ENCODE data around the gene IPO11. TPM values are rescaled to one million over a fixed set of nuclear protein-coding genes. Genes with fewer than 3 reads are reported as not detected.
"Not testable (repeated sequence)": the region's sequence is repeated elsewhere in the genome, so short reads cannot be mapped to it uniquely, and the experiment has no call there.

Gene IPO11
- total and polyA plus RNA-seq, 12 donors = 7.8 to 39.3 (median 32.5) TPM

DNA sequence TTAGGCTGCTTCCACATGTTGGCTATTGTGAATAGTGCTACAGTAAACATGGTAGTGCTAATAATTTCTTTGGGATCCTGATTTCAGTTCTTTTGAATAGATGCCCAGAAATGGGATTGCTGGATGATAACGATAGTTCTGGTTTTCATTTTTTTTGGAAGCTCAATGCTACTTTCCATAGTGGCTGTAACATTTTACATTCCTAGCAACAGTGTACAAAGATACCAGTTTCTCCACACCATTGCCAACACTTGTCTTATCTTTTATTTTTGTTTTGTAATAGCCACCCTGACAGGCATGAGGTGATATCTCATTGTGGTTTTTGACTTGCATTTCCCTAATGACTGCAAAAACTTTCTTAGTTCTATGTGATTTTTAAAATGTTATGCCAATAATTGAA lies 97.2 kb downstream of the IPO11 start:
- ATAC-seq = no peak
- intact Hi-C loops (cut with DNase I) = no loop called here
- TF ChIP-seq, protein P1, sequence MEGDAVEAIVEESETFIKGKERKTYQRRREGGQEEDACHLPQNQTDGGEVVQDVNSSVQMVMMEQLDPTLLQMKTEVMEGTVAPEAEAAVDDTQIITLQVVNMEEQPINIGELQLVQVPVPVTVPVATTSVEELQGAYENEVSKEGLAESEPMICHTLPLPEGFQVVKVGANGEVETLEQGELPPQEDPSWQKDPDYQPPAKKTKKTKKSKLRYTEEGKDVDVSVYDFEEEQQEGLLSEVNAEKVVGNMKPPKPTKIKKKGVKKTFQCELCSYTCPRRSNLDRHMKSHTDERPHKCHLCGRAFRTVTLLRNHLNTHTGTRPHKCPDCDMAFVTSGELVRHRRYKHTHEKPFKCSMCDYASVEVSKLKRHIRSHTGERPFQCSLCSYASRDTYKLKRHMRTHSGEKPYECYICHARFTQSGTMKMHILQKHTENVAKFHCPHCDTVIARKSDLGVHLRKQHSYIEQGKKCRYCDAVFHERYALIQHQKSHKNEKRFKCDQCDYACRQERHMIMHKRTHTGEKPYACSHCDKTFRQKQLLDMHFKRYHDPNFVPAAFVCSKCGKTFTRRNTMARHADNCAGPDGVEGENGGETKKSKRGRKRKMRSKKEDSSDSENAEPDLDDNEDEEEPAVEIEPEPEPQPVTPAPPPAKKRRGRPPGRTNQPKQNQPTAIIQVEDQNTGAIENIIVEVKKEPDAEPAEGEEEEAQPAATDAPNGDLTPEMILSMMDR (IDR thresholded peaks at IDR 0.05) = no peak
- peaks cover 0 to 45% (median 0%) of the 10 kb centered on the region in 9 donors for H3K36me3 ChIP-seq
- H3K9me3 ChIP-seq = peaks cover 0 to 5% (median 0%) of the 10 kb centered on the region in 11 donors
- WGBS, 2 donors = 37 to 49% methylated on average over 1 of the region's 1 CpG
- no peaks in the 10 kb centered on the region for H3K27me3 ChIP-seq
- DNase-seq = no peak
- peaks cover 0 to 18% (median 0%) of the 10 kb centered on the region in 9 donors for H3K4me1 ChIP-seq
- no peak overlapping the region for H3K27ac ChIP-seq
- no peak overlapping the region for H3K4me3 ChIP-seq

DNA sequence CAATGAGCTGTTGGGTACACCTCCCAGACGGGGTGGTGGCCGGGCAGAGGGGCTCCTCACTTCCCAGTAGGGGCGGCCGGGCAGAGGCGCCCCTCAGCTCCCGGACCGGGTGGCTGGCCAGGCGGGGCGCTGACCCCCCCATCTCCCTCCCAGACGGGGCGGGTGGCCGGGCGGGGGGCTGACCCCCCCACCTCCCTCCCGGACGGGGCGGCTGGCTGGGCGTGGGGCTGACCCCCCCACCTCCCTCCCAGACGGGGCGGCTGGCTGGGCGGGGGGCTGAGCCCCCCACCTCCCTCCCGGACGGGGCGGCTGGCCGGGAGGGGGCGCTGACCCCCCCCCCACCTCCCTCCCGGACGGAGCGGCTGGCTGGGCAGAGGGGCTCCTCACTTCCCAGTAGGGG lies 100.5 kb downstream of the IPO11 start:
- H3K4me1 ChIP-seq = peaks cover 0 to 18% (median 0%) of the 10 kb centered on the region in 9 donors
- peak in 1 of 2 donors; percentile 16 for DNase-seq
- H3K4me3 ChIP-seq; H3K27me3 ChIP-seq; intact Hi-C loops (cut with DNase I); H3K9me3 ChIP-seq; ATAC-seq; H3K27ac ChIP-seq: not testable (repeated sequence)
- peaks cover 0 to 46% (median 0%) of the 10 kb centered on the region in 9 donors for H3K36me3 ChIP-seq
- WGBS, 2 donors = 96% methylated on average over 11 to 23 of the region's 28 CpGs

DNA sequence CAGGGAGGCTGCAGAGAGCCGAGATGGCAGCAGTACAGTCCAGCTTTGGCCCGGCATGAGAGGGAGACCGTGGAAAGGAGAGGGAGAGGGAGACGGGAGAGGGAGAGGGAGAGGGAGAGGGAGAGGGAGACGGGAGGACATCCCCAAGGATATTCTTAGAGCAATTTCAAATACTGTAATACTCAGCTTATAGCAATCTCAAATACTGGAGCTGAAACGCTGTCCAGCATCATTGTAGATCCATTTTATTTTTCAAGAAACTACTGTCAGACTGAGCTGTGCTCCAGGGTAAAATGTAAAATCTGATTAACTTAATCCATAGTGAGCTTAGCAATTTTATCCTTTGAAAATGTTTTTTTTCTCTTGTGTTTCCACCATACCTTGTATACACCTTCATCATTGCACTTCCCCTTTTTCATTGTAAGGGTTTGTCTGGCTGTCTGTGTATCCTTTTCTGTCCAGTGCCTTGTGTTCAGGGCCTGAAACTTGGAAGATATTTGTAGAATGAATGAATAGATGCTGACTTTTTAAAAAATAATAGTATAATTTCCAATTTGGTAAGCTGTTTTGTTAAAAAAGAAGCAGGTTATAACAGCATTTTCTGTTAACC lies 102.1 kb downstream of the IPO11 start:
- Histone ChIP-seq H3K4me3 (no peak overlapping the region), H3K9me3 (no peaks in the 10 kb centered on the region), H3K27ac (no peak overlapping the region), H3K36me3 (peaks cover 0 to 37% (median 0%) of the 10 kb centered on the region in 9 donors), H3K4me1 (peaks cover 0 to 16% (median 0%) of the 10 kb centered on the region in 9 donors), H3K27me3 (no peaks in the 10 kb centered on the region)
- DNase-seq (no peak), ATAC-seq (no peak)
- WGBS, 2 donors = 78 to 82% methylated on average over 2 to 5 of the region's 6 CpGs
- intact Hi-C loops (cut with DNase I) = no loop called here
- TF ChIP-seq, protein P1 (IDR thresholded peaks at IDR 0.05) = no peak

DNA sequence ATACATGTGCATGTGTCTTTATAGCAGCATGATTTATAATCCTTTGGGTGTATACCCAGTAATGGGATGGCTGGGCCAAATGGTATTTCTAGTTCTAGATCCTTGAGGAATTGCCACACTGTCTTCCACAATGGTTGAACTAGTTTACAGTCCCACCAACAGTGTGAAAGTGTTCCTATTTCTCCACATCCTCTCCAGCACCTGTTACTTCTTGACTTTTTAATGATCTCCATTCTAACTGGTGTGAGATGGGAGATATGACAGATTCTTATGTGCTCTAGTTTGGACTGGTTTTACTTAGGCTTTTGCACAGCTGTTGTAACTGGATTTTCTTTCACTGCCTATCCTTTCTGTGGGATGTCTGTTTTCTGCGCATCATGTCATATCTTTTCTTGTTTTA lies 108.2 kb downstream of the IPO11 start:
- H3K27ac ChIP-seq; DNase-seq; intact Hi-C loops (cut with DNase I); H3K4me3 ChIP-seq; H3K9me3 ChIP-seq; ATAC-seq; H3K4me1 ChIP-seq; H3K27me3 ChIP-seq: not testable (repeated sequence)
- 97% methylated on average over 1 of the region's 1 CpG for WGBS, 2 donors
- peaks cover 0 to 41% (median 0%) of the 10 kb centered on the region in 9 donors for H3K36me3 ChIP-seq

DNA sequence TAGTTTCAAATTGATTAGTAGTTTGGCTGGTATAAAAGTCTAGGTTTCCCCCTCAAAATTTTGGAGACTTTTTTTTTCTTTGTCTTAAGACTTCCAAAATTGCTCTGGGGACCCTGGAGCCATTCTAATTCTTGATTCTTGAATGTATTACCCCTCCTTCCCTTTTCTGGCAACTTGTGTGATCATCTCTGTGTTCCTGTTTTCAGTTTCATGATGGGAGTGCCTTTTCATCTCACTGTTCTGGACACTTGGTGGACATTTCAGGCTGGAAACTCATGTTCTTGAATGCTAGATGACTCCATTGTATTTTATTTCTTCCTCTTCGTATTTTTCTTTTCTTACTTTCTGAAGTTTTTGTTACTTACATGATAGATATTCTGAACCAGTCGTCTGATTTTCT lies 108.8 kb downstream of the IPO11 start:
- Histone ChIP-seq H3K27me3 (no peaks in the 10 kb centered on the region), H3K9me3 (no peaks in the 10 kb centered on the region), H3K27ac (no peak overlapping the region), H3K36me3 (peaks cover 0 to 41% (median 5%) of the 10 kb centered on the region in 9 donors), H3K4me1 (peaks cover 0 to 8% (median 0%) of the 10 kb centered on the region in 9 donors), H3K4me3 (no peak overlapping the region)
- TF ChIP-seq, protein P1 (IDR thresholded peaks at IDR 0.05) = no peak
- DNase-seq (no peak), ATAC-seq (no peak)
- intact Hi-C loops (cut with DNase I) = no loop called here
- WGBS, 2 donors = 59 to 80% methylated on average over 2 of the region's 2 CpGs

All from heart right ventricle (tissue), 16 donors.